Adrenal gland (tissue), 5 donors: ENCODE results near the gene PACS1.
A peak's percentile ranks its signal among the peaks of the same experiment; 100 is the strongest.

ENCODE experiments used
- POLR2A ChIP-seq, 2 donors: fragments of 450-650 bp; IDR thresholded peaks; one replicate each; pipeline ENCODE4 v1.6.1; 2017; ENCODE audit warnings: antibody characterized with exemption in 2 of 2, mild to moderate bottlenecking in 2 of 2, moderate library complexity in 1 of 2
- TF ChIP-seq, protein P1 (sequence below), 6 experiments: fragments of 450-650 bp in 4 of 6; fragments of 200-600 bp in 2 of 6; sonication (generic) in 1 of 6; IDR thresholded peaks; 1 replicate in 5 of 6; 2 replicates in 1 of 6; pipeline versions ENCODE4 v1.5.1 to v1.8.0; 2016 to 2021; ENCODE audit warnings: antibody characterized with exemption in 6 of 6, mild to moderate bottlenecking in 2 of 6, moderate library complexity in 1 of 6
- donor health status: DM: no; HTN: no; CAD: no.

DNA sequence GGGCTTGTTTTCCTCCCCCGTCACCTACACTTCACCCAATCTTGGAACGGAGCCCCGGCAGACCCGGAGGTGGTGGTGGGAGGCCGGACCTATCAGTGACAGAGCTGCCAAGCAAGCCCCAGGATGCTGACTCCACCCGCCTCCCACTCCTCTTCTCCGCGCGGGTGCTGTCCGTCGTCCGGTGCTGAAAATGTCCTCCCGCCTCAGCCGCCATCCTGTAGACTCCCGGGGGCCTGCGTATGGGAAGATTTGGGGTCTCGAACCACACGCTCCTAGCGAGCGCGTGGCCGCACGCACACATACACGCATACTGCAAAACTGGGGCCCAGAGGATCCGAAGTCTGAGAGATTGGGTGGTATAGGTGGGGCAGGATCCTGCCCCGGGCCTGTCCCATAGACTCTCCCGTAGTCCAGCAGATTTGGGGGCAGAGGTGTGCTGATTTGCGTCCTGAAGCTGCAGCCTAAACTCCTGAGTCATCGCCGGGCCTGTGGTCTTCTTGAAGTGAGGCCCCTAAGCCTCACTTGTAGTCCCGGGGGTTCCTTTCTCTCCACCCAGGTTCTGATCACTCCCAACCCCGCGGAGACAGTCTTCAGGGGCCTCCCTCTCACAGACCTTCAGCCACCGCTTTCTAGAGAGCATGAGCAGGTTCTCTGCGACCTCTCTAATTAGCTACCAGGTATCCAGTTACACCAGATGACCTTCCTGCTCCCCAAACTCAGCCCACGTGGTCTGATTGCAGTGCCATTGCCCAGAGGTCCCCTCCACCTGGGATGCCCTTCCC is 219.7 kb downstream of the PACS1 start:
- TF ChIP-seq, protein P1, sequence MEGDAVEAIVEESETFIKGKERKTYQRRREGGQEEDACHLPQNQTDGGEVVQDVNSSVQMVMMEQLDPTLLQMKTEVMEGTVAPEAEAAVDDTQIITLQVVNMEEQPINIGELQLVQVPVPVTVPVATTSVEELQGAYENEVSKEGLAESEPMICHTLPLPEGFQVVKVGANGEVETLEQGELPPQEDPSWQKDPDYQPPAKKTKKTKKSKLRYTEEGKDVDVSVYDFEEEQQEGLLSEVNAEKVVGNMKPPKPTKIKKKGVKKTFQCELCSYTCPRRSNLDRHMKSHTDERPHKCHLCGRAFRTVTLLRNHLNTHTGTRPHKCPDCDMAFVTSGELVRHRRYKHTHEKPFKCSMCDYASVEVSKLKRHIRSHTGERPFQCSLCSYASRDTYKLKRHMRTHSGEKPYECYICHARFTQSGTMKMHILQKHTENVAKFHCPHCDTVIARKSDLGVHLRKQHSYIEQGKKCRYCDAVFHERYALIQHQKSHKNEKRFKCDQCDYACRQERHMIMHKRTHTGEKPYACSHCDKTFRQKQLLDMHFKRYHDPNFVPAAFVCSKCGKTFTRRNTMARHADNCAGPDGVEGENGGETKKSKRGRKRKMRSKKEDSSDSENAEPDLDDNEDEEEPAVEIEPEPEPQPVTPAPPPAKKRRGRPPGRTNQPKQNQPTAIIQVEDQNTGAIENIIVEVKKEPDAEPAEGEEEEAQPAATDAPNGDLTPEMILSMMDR (IDR thresholded peaks at IDR 0.05), result no peak
- peak in 1 of 2 donors; percentile 42 for TF ChIP-seq POLR2A (IDR thresholded peaks at IDR 0.05)
